CD14-positive monocyte (primary cell): ENCODE measurements around the gene HID1. TPM values are rescaled to one million over a fixed set of nuclear protein-coding genes. Genes with fewer than 3 reads are reported as not detected.
A peak's percentile ranks its signal among the peaks of the same experiment; 100 is the strongest.

ENCODE experiments used
- DNase-seq, 3 donors: peaks; one replicate each; pipeline ENCODE4 v3.0.0-alpha.2; 2011 to 2022
- H2AFZ ChIP-seq: 2 replicates; pipeline ENCODE4 v1.6.0; 2012; ENCODE audit warnings: mild to moderate bottlenecking, low read depth, low read length, inconsistent platforms; ENCODE audit not compliant: insufficient read depth, poor library complexity, severe bottlenecking
- H3K27ac ChIP-seq, 2 donors: 1 replicate in 1 of 2; 2 replicates in 1 of 2; pipeline ENCODE4 v1.5.1; 2012 to 2013; ENCODE audit warnings: low read length in 2 of 2, control low read depth in 1 of 2, inconsistent platforms in 1 of 2, low read depth in 1 of 2, mild to moderate bottlenecking in 1 of 2
- H3K27me3 ChIP-seq, 2 donors: one replicate each; pipeline versions ENCODE4 v1.6.0 to v1.6.1; 2011 to 2013; ENCODE audit warnings: low read length in 2 of 2; ENCODE audit not compliant: control insufficient read depth in 2 of 2, insufficient read depth in 2 of 2
- H3K36me3 ChIP-seq, 2 donors: replicated peaks in 1 of 2; 1 replicate in 1 of 2; 2 replicates in 1 of 2; pipeline versions ENCODE4 v1.5.1 to v1.6.1; 2012 to 2013; ENCODE audit warnings: low read length in 2 of 2, control low read depth in 1 of 2, inconsistent platforms in 1 of 2, mild to moderate bottlenecking in 1 of 2; ENCODE audit not compliant: insufficient read depth in 2 of 2, control insufficient read depth in 1 of 2
- H3K4me1 ChIP-seq, 2 donors: 1 replicate in 1 of 2; 2 replicates in 1 of 2; pipeline versions ENCODE4 v1.5.1 to v1.6.1; 2012 to 2013; ENCODE audit warnings: low read length in 2 of 2, control low read depth in 1 of 2, inconsistent platforms in 1 of 2, mild to moderate bottlenecking in 1 of 2, moderate library complexity in 1 of 2; ENCODE audit not compliant: insufficient read depth in 2 of 2, control insufficient read depth in 1 of 2
- H3K4me2 ChIP-seq: replicated peaks from 2 replicates; pipeline ENCODE3; 2012; ENCODE audit warnings: low read length, moderate library complexity, mild to moderate bottlenecking; ENCODE audit not compliant: poor library complexity, severe bottlenecking; ENCODE audit errors: extremely low read depth
- H3K4me3 ChIP-seq, 3 experiments: fragments of 200-600 bp in 1 of 3; sonication (generic) in 1 of 3; replicated peaks in 1 of 3; 1 replicate in 2 of 3; 2 replicates in 1 of 3; pipeline ENCODE4 v1.5.1; 2011 to 2013; ENCODE audit warnings: low read length in 3 of 3, mild to moderate bottlenecking in 3 of 3, control low read depth in 2 of 3, low read depth in 2 of 3, inconsistent platforms in 1 of 3, moderate library complexity in 1 of 3
- H3K79me2 ChIP-seq: 2 replicates; pipeline ENCODE4 v1.6.0; 2012; ENCODE audit warnings: mild to moderate bottlenecking, control low read depth, inconsistent platforms, low read length, moderate library complexity; ENCODE audit not compliant: insufficient read depth
- H3K9ac ChIP-seq: 2 replicates; pipeline ENCODE4 v1.6.0; 2017; ENCODE audit warnings: low read length, mild to moderate bottlenecking; ENCODE audit not compliant: insufficient read depth, poor library complexity, severe bottlenecking
- H3K9me3 ChIP-seq, 2 donors: replicated peaks in 1 of 2; 1 replicate in 1 of 2; 2 replicates in 1 of 2; pipeline versions ENCODE4 v1.5.1 to v1.6.1; 2012 to 2013; ENCODE audit warnings: low read length in 2 of 2, control low read depth in 1 of 2; ENCODE audit not compliant: control insufficient read depth in 1 of 2, insufficient read depth in 1 of 2
- H4K20me1 ChIP-seq: 2 replicates; pipeline ENCODE4 v1.6.0; 2012; ENCODE audit warnings: mild to moderate bottlenecking, low read length, control low read depth, moderate library complexity; ENCODE audit not compliant: insufficient read depth
- H3K27ac Mint-ChIP-seq, 7 donors: one replicate each; pipeline ENCODE4 v1.8.0; 2020; ENCODE audit warnings: mild to moderate bottlenecking in 7 of 7, mixed read lengths in 7 of 7, moderate library complexity in 6 of 7, inconsistent platforms in 2 of 7
- H3K27me3 Mint-ChIP-seq, 3 donors: one replicate each; pipeline ENCODE4 v1.8.0; 2021 to 2022; ENCODE audit warnings: low read depth in 3 of 3, mild to moderate bottlenecking in 3 of 3, mixed read lengths in 3 of 3, moderate library complexity in 3 of 3, inconsistent platforms in 1 of 3
- H3K36me3 Mint-ChIP-seq, 2 donors: one replicate each; pipeline ENCODE4 v1.8.0; 2020; ENCODE audit warnings: mixed read lengths in 2 of 2, inconsistent platforms in 1 of 2, mild to moderate bottlenecking in 1 of 2
- H3K4me1 Mint-ChIP-seq: one replicate; pipeline ENCODE4 v1.8.0; 2020; ENCODE audit warnings: mild to moderate bottlenecking, mixed read lengths
- H3K4me3 Mint-ChIP-seq, 2 donors: one replicate each; pipeline ENCODE4 v1.8.0; 2020; ENCODE audit warnings: mild to moderate bottlenecking in 2 of 2, mixed read lengths in 2 of 2, moderate library complexity in 1 of 2
- H3K9me3 Mint-ChIP-seq, 7 donors: one replicate each; pipeline ENCODE4 v1.8.0; 2020 to 2022; ENCODE audit warnings: mixed read lengths in 7 of 7, mild to moderate bottlenecking in 6 of 7, moderate library complexity in 6 of 7, inconsistent platforms in 2 of 7
- WGBS: methylation state at CpG from one replicate; pipeline ENCODE4 v1.1.5; 2013; ENCODE audit warnings: missing lambda C conversion rate; ENCODE audit not compliant: insufficient coverage; 5-methylcytosine and 5-hydroxymethylcytosine counted together
- intact Hi-C, 2 donors: fragments of 100-400 bp; cut with micrococcal nuclease; formaldehyde crosslinking; loops; one replicate each; pipeline versions ENCODE4 v1.15.0 to v1.15.1; 2023
- polyA plus RNA-seq, 3 donors: library from polyadenylated mRNA; depleted of rRNA in 1 of 3; unstranded in 2 of 3; stranded (reverse) in 1 of 3; fragments of 300-500 nt in 2 of 3; fragments of >200 nt in 1 of 3; fragmentation: Illumina TruSeq in 2 of 3; gene quantifications; 1 replicate in 2 of 3; 2 replicates in 1 of 3; pipeline ENCODE4 v1.2.3, GENCODE V29; 2012 to 2021
- TF ChIP-seq, protein P1 (sequence below): fragments of 200-600 bp; IDR thresholded peaks from one replicate; pipeline ENCODE4 v1.8.0; 2022; ENCODE audit warnings: antibody characterized with exemption, mild to moderate bottlenecking

Gene HID1
- polyA plus RNA-seq, 3 donors, result not detected

DNA sequence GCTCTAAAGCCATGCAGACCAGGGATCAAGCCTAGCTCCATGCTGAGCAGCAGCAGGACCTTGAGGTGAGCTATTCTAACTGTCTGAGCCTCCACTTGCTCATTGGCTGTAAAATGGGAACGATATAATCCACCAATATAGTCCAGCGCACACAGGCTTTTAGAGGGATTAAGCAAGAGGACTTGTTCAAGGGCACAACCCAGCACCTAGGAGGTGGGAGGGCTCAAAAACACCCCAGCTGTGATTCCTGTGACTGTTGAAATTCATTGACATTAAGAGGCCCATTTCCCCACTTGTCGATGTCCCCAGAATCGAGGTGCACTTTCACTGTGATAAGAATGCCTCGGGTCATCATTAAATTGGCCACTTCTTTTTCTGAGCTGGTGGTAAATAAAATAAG lies 53.7 kb downstream of the HID1 start:
- no peaks in the 10 kb centered on the region for H3K79me2 ChIP-seq
- DNase-seq, result no peak
- peak overlapping the region in 1 of 2 donors; percentile 46 for H3K4me3 Mint-ChIP-seq
- H3K9me3 ChIP-seq, result peaks cover 3 to 7% of the 10 kb centered on the region in 2 donors
- H3K4me1 ChIP-seq, result peaks cover 35 to 53% of the 10 kb centered on the region in 2 donors
- H3K4me2 ChIP-seq, result no peak overlapping the region
- 100% methylated on average over 1 of the region's 5 CpGs for WGBS
- H3K27me3 Mint-ChIP-seq, result peaks cover 39 to 51% (median 43%) of the 10 kb centered on the region in 3 donors
- H4K20me1 ChIP-seq, result no peaks in the 10 kb centered on the region
- no peak overlapping the region for H2AFZ ChIP-seq
- H3K36me3 Mint-ChIP-seq, result peaks cover 0 to 3% of the 10 kb centered on the region in 2 donors
- intact Hi-C loops, result no loop called here
- peaks cover 2 to 10% (median 4%) of the 10 kb centered on the region in 7 donors for H3K9me3 Mint-ChIP-seq
- no peaks in the 10 kb centered on the region for H3K36me3 ChIP-seq
- no peak overlapping the region for H3K4me3 ChIP-seq
- H3K4me1 Mint-ChIP-seq, result peaks cover 36% of the 10 kb centered on the region
- H3K27ac Mint-ChIP-seq, result peak overlapping the region in 1 of 7 donors; percentile 50
- no peak overlapping the region for H3K9ac ChIP-seq
- peaks cover 15 to 42% of the 10 kb centered on the region in 2 donors for H3K27me3 ChIP-seq
- no peak overlapping the region for H3K27ac ChIP-seq
- TF ChIP-seq, protein P1, sequence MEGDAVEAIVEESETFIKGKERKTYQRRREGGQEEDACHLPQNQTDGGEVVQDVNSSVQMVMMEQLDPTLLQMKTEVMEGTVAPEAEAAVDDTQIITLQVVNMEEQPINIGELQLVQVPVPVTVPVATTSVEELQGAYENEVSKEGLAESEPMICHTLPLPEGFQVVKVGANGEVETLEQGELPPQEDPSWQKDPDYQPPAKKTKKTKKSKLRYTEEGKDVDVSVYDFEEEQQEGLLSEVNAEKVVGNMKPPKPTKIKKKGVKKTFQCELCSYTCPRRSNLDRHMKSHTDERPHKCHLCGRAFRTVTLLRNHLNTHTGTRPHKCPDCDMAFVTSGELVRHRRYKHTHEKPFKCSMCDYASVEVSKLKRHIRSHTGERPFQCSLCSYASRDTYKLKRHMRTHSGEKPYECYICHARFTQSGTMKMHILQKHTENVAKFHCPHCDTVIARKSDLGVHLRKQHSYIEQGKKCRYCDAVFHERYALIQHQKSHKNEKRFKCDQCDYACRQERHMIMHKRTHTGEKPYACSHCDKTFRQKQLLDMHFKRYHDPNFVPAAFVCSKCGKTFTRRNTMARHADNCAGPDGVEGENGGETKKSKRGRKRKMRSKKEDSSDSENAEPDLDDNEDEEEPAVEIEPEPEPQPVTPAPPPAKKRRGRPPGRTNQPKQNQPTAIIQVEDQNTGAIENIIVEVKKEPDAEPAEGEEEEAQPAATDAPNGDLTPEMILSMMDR, result no peak

DNA sequence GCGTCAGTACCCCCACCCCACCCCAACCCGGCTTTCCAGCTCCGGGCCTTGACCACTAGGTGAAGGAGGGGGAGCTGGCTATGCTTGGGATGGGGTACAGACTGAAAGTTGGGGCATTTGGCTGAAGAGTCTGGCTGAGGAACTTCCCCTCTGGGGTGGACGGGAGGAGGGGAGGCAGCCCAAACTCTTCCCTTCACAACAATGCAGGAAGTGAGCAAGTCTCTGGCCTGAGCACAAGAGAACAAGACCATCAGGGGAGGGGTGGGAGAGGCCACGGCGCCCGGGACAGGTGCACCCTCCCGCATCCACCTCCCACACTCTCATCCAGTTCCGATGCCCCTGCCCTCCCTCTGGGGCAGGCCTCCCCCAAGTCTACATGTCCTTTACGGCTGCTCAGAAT lies 55.1 kb downstream of the HID1 start:
- H2AFZ ChIP-seq, result peak overlapping the region; percentile 79
- no peaks in the 10 kb centered on the region for H3K79me2 ChIP-seq
- peak overlapping the region in 1 of 2 donors; percentile 51 for H3K27ac ChIP-seq
- peaks cover 5 to 10% (median 7%) of the 10 kb centered on the region in 7 donors for H3K9me3 Mint-ChIP-seq
- peaks cover 25% of the 10 kb centered on the region for H3K4me1 Mint-ChIP-seq
- peak overlapping the region; percentile 72 for H3K4me2 ChIP-seq
- H3K9ac ChIP-seq, result peak overlapping the region; percentile 40
- peaks cover 30 to 36% (median 36%) of the 10 kb centered on the region in 3 donors for H3K27me3 Mint-ChIP-seq
- peaks cover 22 to 39% of the 10 kb centered on the region in 2 donors for H3K4me1 ChIP-seq
- H3K36me3 ChIP-seq, result no peaks in the 10 kb centered on the region
- DNase-seq, result peak; percentile 62 to 74 (median 63)
- WGBS, result 9% methylated on average over 5 of the region's 10 CpGs
- TF ChIP-seq, protein P1, result no peak
- peak overlapping the region in 2 of 7 donors; percentile 15 to 63 for H3K27ac Mint-ChIP-seq
- H3K9me3 ChIP-seq, result peaks cover 2 to 5% of the 10 kb centered on the region in 2 donors
- H3K4me3 ChIP-seq, result peak overlapping the region in 1 of 3 experiments; percentile 62
- H3K36me3 Mint-ChIP-seq, result peaks cover 0 to 4% of the 10 kb centered on the region in 2 donors
- H4K20me1 ChIP-seq, result no peaks in the 10 kb centered on the region
- H3K4me3 Mint-ChIP-seq, result peak overlapping the region; percentile 41 to 71
- intact Hi-C loops, result no loop called here
- H3K27me3 ChIP-seq, result peaks cover 10 to 33% of the 10 kb centered on the region in 2 donors
